Epidermal melanocyte (primary cell): Measurements from ENCODE around the gene SMAD9.
"Not testable (repeated sequence)": the region's sequence is repeated elsewhere in the genome, so short reads cannot be mapped to it uniquely, and the experiment has no call there.

Experiments
- DNase-seq: peaks from one replicate; pipeline ENCODE4 v3.0.0; 2011; ENCODE audit warnings: low spot score; ENCODE audit not compliant: insufficient read length

Gene SMAD9

DNA sequence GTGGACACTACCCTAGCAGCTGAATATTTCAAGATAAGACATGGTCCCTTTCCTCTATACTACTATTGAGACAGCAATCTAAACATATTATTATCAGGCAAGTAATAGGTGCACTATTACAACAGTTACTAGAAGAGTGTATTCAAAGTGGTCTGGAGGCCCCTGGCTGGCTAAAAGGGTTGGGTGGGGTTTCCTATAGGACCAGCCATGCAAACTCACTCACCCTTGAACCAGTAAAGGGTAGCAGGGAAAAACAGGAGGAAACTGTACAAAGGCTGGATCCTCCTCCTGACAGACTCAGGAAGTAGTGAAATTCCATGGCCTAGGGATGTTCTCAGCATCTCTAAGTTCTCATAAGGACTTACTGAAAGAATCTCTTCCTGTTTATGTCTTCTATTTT lies 7.7 kb downstream of the SMAD9 start:
- no peak for DNase-seq

DNA sequence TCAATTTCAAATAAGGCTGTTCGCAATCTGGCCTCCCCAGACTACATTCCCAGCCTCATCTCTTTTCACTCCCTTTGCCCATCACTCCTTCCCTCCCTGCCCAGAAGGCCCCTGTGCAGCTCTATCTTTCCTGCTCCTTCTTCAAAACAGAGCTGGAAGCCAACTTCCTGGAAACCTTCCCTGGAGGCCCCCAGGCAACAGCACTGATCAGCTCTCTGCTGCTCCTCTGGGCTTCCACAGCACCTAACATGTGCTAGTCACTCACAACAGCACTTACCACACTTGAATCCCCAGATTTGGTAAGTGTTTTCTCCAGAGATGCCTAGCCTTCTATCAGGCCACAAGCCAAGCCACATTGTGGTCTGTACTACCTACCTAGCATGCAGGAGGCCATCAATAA lies 9.5 kb downstream of the SMAD9 start:
- no peak for DNase-seq

GRCh38 chr13:36907821-36908220 lies 12.2 kb downstream of the SMAD9 start:
- no peak for DNase-seq

GRCh38 chr13:36907266-36907665 lies 12.8 kb downstream of the SMAD9 start:
- DNase-seq, result no peak

DNA sequence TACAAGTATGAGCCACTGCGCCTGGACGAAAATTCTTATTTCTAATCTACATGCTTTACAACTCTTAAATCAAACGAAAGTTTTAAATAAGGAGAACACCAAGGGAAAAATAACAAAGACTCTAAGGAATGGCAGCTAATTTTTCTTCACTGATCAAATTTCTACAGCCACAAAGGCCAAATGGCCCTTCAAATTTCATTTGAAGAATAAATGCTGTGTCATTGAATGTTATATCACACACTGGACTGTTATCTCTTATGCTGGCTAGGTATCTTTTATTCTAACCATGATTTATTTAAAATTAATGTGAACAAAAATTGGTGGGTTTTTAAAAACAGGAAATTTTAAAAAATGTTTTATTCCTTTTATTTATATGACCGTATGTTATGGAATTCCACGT lies 14.1 kb downstream of the SMAD9 start:
- no peak for DNase-seq

GRCh38 chr13:36903925-36904595 lies 16.0 kb downstream of the SMAD9 start:
- DNase-seq, result no peak

DNA sequence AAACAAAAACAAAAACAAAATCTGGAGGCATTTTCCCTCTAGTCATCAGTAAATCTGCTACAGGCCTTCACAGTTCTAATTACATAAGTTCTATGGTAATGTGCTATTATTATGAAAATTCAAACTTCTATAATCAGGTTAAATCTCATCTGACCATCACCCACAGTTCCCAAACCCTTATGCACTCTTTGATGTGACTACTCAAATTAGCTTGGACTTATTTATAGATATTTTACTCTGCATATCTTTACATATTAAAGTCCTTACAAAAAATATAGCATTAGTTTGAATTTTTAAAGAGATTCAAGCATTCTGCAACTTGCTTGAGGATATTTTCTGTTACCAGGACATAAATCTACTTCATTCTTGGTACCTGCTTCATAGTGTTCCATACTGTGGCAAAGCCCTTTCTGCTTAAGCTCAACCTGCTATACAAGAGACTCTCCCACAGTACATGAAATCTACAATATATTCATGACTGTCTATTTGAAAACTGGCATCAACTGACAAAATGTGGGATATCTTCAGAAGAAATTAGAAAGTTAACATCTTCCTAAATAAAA lies 22.9 kb downstream of the SMAD9 start:
- DNase-seq, result no peak

DNA sequence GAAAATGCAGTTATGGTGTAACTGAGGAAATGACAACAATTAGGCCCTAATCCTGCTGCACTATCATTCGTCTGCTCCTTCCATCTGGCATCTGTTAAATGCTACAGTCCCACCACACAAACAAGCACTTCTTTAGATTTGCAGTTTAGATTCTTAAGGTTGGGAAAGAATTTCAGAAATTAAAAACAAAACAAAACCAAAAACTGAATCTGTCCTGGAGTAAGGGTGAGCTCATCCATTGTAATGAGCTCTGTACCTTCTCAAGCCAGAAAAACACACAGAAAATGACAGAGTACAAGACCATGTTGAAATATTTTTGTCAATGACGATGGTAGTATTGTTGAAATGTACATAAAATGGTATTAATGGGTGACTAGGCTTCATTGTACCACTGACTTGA lies 28.3 kb downstream of the SMAD9 start:
- no peak for DNase-seq

GRCh38 chr13:36888645-36889044 lies 31.4 kb downstream of the SMAD9 start:
- no peak for DNase-seq

DNA sequence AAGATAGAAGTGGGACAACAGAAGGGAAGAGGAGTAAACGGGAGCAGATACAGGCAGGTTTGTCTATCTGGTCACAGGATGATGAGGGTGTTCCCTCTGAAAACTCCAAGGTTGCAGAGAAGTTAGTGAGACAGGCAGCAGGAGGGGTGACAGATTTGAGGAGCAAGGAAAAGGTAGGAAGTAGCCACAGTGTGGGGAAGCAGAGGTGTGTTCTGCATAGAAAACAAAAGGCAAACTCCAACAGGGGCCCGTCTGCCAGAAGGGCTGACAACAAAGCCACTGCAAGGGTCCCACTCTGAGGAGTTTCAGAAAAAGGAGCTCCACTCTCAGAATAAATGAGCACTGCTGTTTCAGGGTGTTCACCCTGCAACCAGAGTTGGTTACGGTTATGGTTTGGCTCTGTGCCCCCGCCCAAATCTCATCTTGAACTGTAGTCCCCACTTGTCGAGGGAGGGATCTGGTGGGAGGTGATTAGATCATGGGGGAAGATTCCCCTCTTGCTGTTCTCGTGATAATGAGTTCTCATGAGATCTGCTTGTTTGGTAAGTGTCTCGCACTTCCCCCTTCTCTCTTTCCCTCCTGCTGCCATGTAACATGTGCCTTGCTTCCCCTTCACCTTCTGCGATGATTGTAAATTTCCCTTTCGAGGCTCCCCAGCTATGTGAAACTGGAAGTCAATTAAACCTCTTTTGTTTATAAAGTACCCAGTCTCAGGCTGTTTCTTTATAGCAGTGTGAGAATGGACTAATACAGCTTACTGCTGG lies 32.1 kb downstream of the SMAD9 start:
- DNase-seq, result no peak

DNA sequence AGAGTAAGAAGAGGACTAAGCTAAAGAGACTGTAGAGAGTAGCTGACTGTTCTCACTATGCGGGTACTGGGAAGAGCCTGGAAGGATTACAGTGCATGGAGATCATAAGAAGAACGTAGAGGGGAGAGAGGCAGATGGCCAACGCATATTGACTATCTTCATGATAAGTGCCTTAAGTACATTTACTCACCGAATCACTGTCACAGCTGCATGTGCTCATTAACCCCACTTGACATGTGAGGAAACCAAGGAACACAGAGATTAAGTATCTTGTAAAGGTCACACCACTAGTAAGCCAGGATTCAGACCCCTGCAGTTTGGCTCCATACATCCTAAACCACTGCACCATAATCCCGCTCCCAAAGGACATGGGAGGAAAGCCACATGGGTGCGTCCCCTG lies 34.1 kb downstream of the SMAD9 start:
- DNase-seq, result no peak

DNA sequence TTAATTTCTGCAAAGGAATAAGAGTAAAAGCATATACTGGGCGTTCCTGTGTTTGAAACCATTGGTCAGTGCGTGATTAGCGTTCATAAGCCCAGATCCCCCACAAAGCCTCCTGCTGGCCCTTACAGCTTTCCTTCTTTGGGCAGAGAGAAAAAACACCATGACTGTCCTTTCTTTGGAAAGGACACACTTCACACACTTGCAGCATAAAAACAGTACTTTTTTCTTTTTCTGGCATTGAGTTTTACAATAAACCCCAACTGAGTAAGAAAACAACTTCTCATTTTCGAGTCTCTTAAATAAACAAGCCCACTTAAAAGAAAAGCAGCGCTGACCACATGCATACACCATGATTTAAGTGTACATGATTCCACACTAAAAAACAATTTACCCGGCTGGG lies 35.8 kb downstream of the SMAD9 start:
- DNase-seq, result no peak

- no peak for DNase-seq
These were observed 36.2 kb downstream of the SMAD9 start for GRCh38 chr13:36883824-36884223.

DNA sequence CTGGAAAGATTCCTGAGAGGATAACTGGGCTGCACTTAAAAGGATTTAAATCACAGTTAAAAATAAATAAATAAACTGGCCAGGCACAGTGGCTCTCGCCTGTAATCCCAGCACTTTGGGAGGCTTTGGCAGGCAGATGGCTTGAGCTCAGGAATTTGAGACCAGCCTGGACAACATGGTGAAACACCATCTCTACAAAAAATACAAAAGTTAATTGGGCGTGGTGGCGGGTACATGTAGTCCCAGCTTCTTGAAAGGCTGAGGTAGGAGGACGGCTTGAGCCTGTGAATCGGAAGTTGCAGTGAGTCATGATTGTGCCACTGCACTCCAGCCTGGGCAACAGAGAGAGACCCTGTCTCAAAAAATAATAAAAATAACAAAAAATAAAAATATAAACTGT lies 36.6 kb downstream of the SMAD9 start:
- DNase-seq, result not testable (repeated sequence)

GRCh38 chr13:36882829-36883390 lies 37.1 kb downstream of the SMAD9 start:
- no peak for DNase-seq

DNA sequence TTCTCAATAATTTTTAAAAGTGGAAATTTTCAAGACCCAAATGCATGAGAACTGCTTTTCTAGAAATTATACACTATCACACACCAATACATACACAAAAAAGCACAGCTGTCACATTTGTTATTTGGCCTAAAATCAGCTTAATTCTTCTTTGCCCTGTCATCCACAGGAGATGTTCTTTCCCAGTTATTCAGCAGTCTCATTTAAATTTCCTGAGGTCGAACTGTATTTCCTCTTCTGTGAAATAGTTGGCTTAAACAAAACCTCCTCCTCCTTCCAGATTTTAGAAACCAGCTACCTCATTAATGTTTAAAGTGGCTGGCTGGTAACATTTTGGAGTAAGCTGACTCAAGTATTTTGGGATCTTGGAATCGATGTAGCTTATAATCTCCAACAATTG lies 39.1 kb downstream of the SMAD9 start:
- DNase-seq, result no peak

GRCh38 chr13:36879218-36879938 lies 40.7 kb downstream of the SMAD9 start:
- DNase-seq, result no peak

- DNase-seq, result no peak
These were observed 44.1 kb downstream of the SMAD9 start for GRCh38 chr13:36875961-36876360.

DNA sequence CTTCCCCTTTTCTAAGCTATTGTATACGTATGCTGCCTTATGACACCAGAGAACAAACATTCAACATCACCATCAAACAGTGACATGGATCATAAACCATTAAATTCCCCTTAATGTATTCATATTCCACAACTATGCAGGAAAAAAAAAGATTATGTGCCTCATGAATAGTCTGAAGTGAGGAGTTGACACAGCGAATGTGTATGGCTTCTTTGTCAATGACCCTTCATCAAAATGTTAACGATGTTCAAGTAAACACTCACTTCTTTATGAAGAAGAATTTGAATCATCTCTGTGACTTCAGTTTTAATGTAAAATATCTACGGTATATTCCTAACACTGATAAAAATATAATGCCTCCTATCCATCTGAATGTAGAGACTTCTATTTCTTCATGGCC lies 44.6 kb downstream of the SMAD9 start:
- DNase-seq, result no peak

DNA sequence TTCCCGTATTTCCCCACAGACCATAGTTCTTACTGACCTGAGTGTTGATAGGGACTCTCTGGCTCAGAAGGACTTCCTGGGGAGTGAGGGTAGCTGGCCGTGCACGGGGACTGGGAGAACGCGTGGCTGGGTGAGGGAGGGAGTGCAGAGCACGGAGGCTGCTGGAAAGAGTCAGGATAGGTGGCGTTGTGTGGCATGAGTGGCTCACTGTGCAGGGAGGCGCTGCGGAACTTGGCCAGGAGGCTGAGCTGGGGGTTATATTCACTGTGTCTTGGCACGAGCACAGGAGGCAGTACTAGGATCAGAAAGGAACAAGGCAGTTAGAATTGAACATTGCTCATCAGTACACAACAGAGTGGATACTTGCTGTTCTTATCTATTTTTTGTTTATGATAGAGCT lies 47.4 kb downstream of the SMAD9 start:
- no peak for DNase-seq

DNA sequence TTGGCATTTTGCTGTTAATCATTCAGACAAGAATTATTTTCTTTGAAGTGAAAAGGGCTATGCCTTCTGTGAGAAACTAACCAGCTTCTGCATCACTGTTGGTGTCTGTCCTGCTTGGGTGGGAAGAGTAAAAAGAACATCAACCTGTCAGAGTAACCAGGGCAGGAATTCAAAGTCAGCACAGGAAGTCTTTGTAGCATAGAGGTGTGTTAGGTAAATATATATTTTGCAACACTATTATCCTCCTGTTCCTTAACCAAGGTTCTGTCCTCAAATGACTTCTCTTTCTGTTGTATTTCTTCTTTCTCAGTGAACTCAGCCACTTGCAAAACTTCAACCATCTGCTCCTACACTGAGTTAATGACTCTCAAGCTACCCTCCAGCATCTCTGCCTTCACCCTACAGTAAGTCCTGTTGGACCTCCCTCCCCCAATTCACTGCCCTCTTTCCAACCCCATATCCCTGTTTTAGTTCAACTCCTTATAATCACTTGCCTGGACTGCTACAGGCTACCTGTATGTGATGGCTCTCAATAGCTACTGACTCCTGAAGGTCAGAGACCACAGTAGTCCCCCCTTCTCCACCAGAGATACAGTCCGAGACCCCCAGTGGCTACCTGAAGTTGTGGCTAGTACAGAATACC lies 49.9 kb downstream of the SMAD9 start:
- DNase-seq, result no peak
